Thoracic aorta (tissue), 2 donors: ENCODE results near the gene CLCNKA. TPM values are rescaled to one million over a fixed set of nuclear protein-coding genes. Genes with fewer than 3 reads are reported as not detected.

Experiments
- ATAC-seq: fragments of 150-250 bp; one replicate; pipeline ENCODE4 v1.8.0; 2017; ENCODE audit warnings: low read depth; ENCODE audit not compliant: insufficient number of reproducible peaks, low FRiP score
- DNase-seq: peaks from one replicate; pipeline ENCODE4 v3.0.0-alpha.2; 2020; ENCODE audit warnings: low spot score
- H3K27ac ChIP-seq, 2 donors: fragments of 200-600 bp; sonication (generic); 1 replicate in 1 of 2; 2 replicates in 1 of 2; pipeline ENCODE4 v1.5.1; 2016; ENCODE audit warnings: mild to moderate bottlenecking in 2 of 2, moderate library complexity in 2 of 2
- H3K27me3 ChIP-seq: fragments of 200-600 bp; sonication (generic); replicated peaks from 2 replicates; pipeline ENCODE4 v1.6.0; 2016; ENCODE audit warnings: mild to moderate bottlenecking; ENCODE audit not compliant: insufficient read depth
- H3K36me3 ChIP-seq: fragments of 200-600 bp; sonication (generic); one replicate; pipeline ENCODE4 v1.5.1; 2016
- H3K4me1 ChIP-seq, 2 donors: fragments of 200-600 bp; sonication (generic); 1 replicate in 1 of 2; 2 replicates in 1 of 2; pipeline versions ENCODE4 v1.5.1 to v1.6.0; 2016; ENCODE audit warnings: low read depth in 2 of 2, mild to moderate bottlenecking in 1 of 2; ENCODE audit not compliant: control insufficient read depth in 1 of 2
- H3K4me3 ChIP-seq: fragments of 200-600 bp; sonication (generic); 2 replicates; pipeline ENCODE4 v1.5.1; 2016; ENCODE audit warnings: mild to moderate bottlenecking
- H3K9me3 ChIP-seq: fragments of 200-600 bp; sonication (generic); 2 replicates; pipeline ENCODE4 v1.5.1; 2016
- total RNA-seq, 2 donors: library from RNA; depleted of rRNA; stranded (reverse); fragments of >200 nt; gene quantifications; one replicate each; pipeline versions ENCODE4 v1.1.0 to v1.2.3, GENCODE V29; 2016
- TF ChIP-seq, protein P1 (sequence below): fragments of 200-600 bp; sonication (generic); IDR thresholded peaks from one replicate; pipeline ENCODE4 v1.5.1; 2019; ENCODE audit warnings: antibody characterized with exemption

The CLCNKA gene
- total RNA-seq, 2 donors from 2014 or later: 4.7 TPM; not detected in 1

DNA sequence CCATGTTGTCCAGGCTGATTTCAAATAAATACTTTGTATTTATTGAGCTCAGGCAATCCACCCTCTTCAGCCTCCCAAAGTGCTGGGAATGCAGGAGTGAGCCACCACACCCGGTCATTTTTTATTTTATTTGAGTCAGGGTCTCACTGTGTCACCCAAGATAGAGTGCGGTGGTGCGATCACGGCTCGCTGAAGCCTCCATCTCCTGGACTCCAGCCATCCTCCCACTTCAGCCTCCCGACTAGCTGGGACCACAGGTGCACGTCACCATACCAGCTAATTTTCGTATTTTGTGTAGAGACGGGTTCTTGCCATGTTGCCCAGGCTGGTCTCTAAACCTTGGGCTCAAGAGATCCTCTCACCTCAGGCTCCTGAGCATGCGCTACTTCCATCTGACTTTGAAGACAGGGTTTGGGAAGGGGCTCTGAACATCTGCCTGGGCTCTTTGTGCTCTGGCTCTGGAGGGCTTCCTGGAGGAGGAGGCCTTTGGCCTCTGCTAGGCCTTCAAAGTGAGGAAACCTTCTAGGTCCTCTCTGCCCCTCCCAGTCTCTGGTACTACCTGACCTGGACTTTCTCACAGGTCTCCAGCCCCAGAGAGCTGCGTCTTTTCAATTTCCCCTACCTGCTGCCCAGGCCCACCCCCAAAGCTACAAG, 9.8 kb upstream of the CLCNKA start:
- ATAC-seq (no peak), DNase-seq (no peak)
- H3K36me3 ChIP-seq: peaks cover 8% of the 10 kb centered on the region
- H3K4me1 ChIP-seq: peaks cover 32 to 47% of the 10 kb centered on the region in 2 donors
- no peaks in the 10 kb centered on the region for H3K27me3 ChIP-seq
- H3K4me3 ChIP-seq: peak overlapping the region; percentile 83
- no peaks in the 10 kb centered on the region for H3K9me3 ChIP-seq
- TF ChIP-seq, protein P1, sequence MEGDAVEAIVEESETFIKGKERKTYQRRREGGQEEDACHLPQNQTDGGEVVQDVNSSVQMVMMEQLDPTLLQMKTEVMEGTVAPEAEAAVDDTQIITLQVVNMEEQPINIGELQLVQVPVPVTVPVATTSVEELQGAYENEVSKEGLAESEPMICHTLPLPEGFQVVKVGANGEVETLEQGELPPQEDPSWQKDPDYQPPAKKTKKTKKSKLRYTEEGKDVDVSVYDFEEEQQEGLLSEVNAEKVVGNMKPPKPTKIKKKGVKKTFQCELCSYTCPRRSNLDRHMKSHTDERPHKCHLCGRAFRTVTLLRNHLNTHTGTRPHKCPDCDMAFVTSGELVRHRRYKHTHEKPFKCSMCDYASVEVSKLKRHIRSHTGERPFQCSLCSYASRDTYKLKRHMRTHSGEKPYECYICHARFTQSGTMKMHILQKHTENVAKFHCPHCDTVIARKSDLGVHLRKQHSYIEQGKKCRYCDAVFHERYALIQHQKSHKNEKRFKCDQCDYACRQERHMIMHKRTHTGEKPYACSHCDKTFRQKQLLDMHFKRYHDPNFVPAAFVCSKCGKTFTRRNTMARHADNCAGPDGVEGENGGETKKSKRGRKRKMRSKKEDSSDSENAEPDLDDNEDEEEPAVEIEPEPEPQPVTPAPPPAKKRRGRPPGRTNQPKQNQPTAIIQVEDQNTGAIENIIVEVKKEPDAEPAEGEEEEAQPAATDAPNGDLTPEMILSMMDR: no peak
- peak overlapping the region; percentile 97 to 100 for H3K27ac ChIP-seq

GRCh38 chr1:16012590-16013219, 9.1 kb upstream of the CLCNKA start:
- Histone ChIP-seq H3K27me3 (no peaks in the 10 kb centered on the region), H3K9me3 (no peaks in the 10 kb centered on the region), H3K27ac (peak overlapping the region; percentile 97 to 100), H3K4me1 (peaks cover 32 to 53% of the 10 kb centered on the region in 2 donors), H3K4me3 (peak overlapping the region; percentile 83), H3K36me3 (peaks cover 8% of the 10 kb centered on the region)
- ATAC-seq (peak; percentile 32), DNase-seq (peak; percentile 55)
- TF ChIP-seq, protein P1: no peak

DNA sequence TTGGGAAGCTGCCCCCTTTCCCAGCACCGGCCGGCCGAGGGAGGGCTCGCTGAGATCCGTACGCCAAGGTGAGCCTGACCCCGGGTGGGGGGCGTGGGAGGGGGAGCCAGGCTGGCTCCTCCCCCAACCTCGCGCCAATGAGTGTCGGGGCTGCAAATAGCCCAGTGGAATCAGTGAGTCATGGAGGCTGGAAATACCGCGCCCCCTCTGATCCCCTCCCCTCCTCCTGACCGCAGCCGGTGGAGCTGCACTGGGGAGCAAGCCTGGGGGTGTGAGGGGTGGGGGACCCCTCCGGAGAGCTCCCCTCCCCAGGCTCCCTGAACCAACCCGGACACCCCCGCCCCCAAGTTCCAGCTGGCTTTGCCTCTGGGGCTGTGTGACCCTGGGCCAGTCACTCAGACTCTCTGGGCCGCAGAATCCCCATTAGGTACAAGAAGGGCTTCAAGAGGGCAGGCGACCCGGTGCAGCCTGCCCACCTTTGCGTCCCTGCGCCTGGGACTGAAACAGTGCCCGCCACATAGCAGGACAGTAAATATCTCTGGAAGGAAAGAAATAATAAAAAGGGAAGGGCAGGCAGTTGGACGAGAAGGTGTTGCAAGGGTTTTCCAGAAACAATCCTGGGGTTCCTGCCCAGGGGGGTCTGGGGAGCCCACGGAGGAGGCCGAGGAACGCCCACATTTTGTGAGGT, 8.5 kb upstream of the CLCNKA start:
- H3K4me1 ChIP-seq: peaks cover 32 to 55% of the 10 kb centered on the region in 2 donors

DNA sequence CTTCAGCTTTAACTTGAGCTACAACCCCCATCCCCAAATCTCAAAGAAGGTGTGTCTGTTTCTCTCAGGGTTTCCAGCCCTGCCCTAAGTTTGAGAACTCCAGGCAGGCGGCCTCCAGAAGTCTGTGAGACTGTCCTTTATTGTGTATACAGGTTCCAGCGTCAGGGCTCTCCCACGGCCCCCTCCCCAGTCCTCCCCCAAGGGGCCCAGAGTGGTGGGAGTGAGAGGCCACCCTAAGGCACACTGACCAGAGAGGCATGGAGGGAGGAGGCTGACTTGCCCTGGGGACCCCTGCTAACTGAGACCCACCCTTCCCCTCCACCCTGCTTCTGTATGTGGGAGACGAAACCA, 8.0 kb upstream of the CLCNKA start:
- peak overlapping the region; percentile 83 for H3K4me3 ChIP-seq
- peaks cover 34 to 60% of the 10 kb centered on the region in 2 donors for H3K4me1 ChIP-seq
- H3K9me3 ChIP-seq: no peaks in the 10 kb centered on the region
- TF ChIP-seq, protein P1: no peak
- no peaks in the 10 kb centered on the region for H3K27me3 ChIP-seq
- peaks cover 8% of the 10 kb centered on the region for H3K36me3 ChIP-seq
- ATAC-seq (no peak), DNase-seq (no peak)
- peak overlapping the region; percentile 97 to 100 for H3K27ac ChIP-seq

More for the DNA sequence above, 8.5 kb upstream of the CLCNKA start:
- DNase-seq (peak; percentile 57), ATAC-seq (peak; percentile 49)
- H3K9me3 ChIP-seq: no peaks in the 10 kb centered on the region
- TF ChIP-seq, protein P1: no peak
- H3K36me3 ChIP-seq: peaks cover 8% of the 10 kb centered on the region
- H3K27ac ChIP-seq: peak overlapping the region; percentile 97 to 100
- H3K4me3 ChIP-seq: peak overlapping the region; percentile 83
- H3K27me3 ChIP-seq: no peaks in the 10 kb centered on the region
